ENCODE results near the gene BSCL2.

- TF ChIP-seq ZFP3 (CRISPR knock-in tag; IDR thresholded peaks at IDR 0.05) (no peak), PATZ1 (CRISPR knock-in tag; IDR thresholded peaks at IDR 0.05; ENCODE audit: borderline replicate concordance) (no peak), ISL1 (CRISPR knock-in tag; IDR thresholded peaks at IDR 0.05) (no peak), RARB (CRISPR knock-in tag; IDR thresholded peaks at IDR 0.05) (no peak), BACH2 (CRISPR knock-in tag; IDR thresholded peaks at IDR 0.05; ENCODE audit: borderline replicate concordance) (no peak), ZFP30 (CRISPR knock-in tag; IDR thresholded peaks at IDR 0.05) (no peak), ZC3H10 (CRISPR knock-in tag; IDR thresholded peaks at IDR 0.05) (no peak), TSHZ2 (CRISPR knock-in tag; IDR thresholded peaks at IDR 0.05) (no peak), TCF4 (CRISPR knock-in tag; IDR thresholded peaks at IDR 0.05; ENCODE audit: borderline replicate concordance) (no peak)
These were observed 42.7 kb downstream of the BSCL2 start for GRCh38 chr11:62664405-62665074.
